Heart left ventricle (tissue), 16 donors: ENCODE results near the gene LAG3. TPM values are rescaled to one million over a fixed set of nuclear protein-coding genes. Genes with fewer than 3 reads are reported as not detected.

Experiments used
- ATAC-seq, 4 donors: fragments of 200-7000 bp; cut with Tn5 transposase; one replicate each; pipeline ENCODE4 v1.9.1; 2020 to 2022; ENCODE audit warnings: moderate library complexity in 4 of 4, mild to moderate bottlenecking in 3 of 4, moderate number of reproducible peaks in 1 of 4
- DNase-seq, 5 donors: peaks; one replicate each; pipeline ENCODE4 v3.0.0-alpha.2; 2020
- H3K27ac ChIP-seq, 12 donors: fragments of 200-600 bp; sonication (generic) in 4 of 12; one replicate each; pipeline versions ENCODE4 v1.5.0 to v1.8.0; 2016 to 2022; ENCODE audit warnings: mild to moderate bottlenecking in 2 of 12
- H3K27me3 ChIP-seq, 9 donors: fragments of 200-600 bp; sonication (generic) in 2 of 9; one replicate each; pipeline versions ENCODE4 v1.5.1 to v1.8.0; 2016 to 2022; ENCODE audit warnings: mild to moderate bottlenecking in 3 of 9
- H3K36me3 ChIP-seq, 9 donors: fragments of 200-600 bp; sonication (generic) in 2 of 9; one replicate each; pipeline versions ENCODE4 v1.5.0 to v1.8.0; 2018 to 2022; ENCODE audit warnings: mild to moderate bottlenecking in 2 of 9
- H3K4me1 ChIP-seq, 12 donors: fragments of 200-600 bp; sonication (generic) in 4 of 12; one replicate each; pipeline versions ENCODE4 v1.5.0 to v1.8.0; 2016 to 2022; ENCODE audit warnings: mild to moderate bottlenecking in 3 of 12
- H3K4me3 ChIP-seq, 12 donors: fragments of 200-600 bp; sonication (generic) in 4 of 12; one replicate each; pipeline versions ENCODE4 v1.5.0 to v1.8.0; 2017 to 2022; ENCODE audit warnings: mild to moderate bottlenecking in 9 of 12, moderate library complexity in 4 of 12
- H3K9me3 ChIP-seq, 12 donors: fragments of 200-600 bp; sonication (generic) in 4 of 12; one replicate each; pipeline versions ENCODE4 v1.5.0 to v1.8.0; 2016 to 2022; ENCODE audit warnings: mild to moderate bottlenecking in 1 of 12
- CTCF ChIP-seq, 12 donors: fragments of 200-600 bp; sonication (generic) in 4 of 12; IDR thresholded peaks; one replicate each; pipeline versions ENCODE4 v1.5.0 to v1.8.0; 2018 to 2022; ENCODE audit warnings: antibody characterized with exemption in 12 of 12, mild to moderate bottlenecking in 5 of 12
- POLR2A ChIP-seq, 2 donors: fragments of 450-650 bp; IDR thresholded peaks; one replicate each; pipeline ENCODE4 v1.6.1; 2017; ENCODE audit warnings: antibody characterized with exemption in 2 of 2, mild to moderate bottlenecking in 2 of 2, moderate library complexity in 2 of 2
- WGBS, 4 donors: extraction: QIAGEN DNeasy Blood & Tissue Kit in 2 of 4; methylation state at CpG; one replicate each; pipeline versions ENCODE4 v1.1.5 to v1.1.7; 2013 to 2018; 5-methylcytosine and 5-hydroxymethylcytosine counted together
- intact Hi-C, 10 donors: fragments of 100-400 bp; cut with DNase I; formaldehyde crosslinking; loops; one replicate each; pipeline versions ENCODE4 v1.11.1 to v1.14.2; 2022
- polyA plus RNA-seq, 2 donors: library from polyadenylated mRNA; stranded (reverse); fragments of 200-250 nt; gene quantifications; one replicate each; pipeline ENCODE4 v1.2.3, GENCODE V29; 2013
- total RNA-seq, 9 donors: library from RNA; depleted of rRNA in 2 of 9; stranded (reverse); fragments of >200 nt in 2 of 9; fragmentation: NEBNext Ultra II Directional in 3 of 9; extraction: Animal tissue kit (Norgen Biotek cat#: 25700) in 3 of 9; gene quantifications; one replicate each; pipeline versions ENCODE4 v1.1.0 to v1.2.4, GENCODE V29; 2016 to 2023
- donor health status: ischemic (EF 13 %, LVEDD 7.1; RV severe dilation, severe dysfunction).
- donor health status: healthy with polysubstance abuse.
- donor health status: DM: no; HTN: yes; CAD: no.
- donor health status: DM: no; HTN: no; CAD: no.
- donor health status: ischemic (EF 25% LVEDD 6.9; RV normal size, moderate dysfunction).
- donor health status: ischemic (EF 25% LVEDD 5.7; RV mildly dilated, moderate dysfunction).
- donor health status: healthy.
- donor health status: DM: yes; HTN: yes; CAD: no.
- donor health status: ischemic (EF 35%, LVEDD 5.7; RV mildly dilated, moderate dysfunction).
- donor health status: nonischemic (EF 11% LVEDD 7.7; RV severe dilation, severe dysfunction).
- donor health status: DM: yes; HTN: yes; CAD: no.
- donor health status: PGD.
- donor health status: ischemic (EF 29% LVEDD 5.4; RV normal size, mild dysfunction).
- donor health status: nonischemic (EF 23%, LVEDD 6.1; RV moderate dilation, normal function).

LAG3 gene
- total and polyA plus RNA-seq, 11 donors = 0.03 to 1.5 (median 0.34) TPM; not detected in 4

GRCh38 chr12:6771091-6771495, 1.2 kb upstream of the LAG3 start:
- Histone ChIP-seq H3K4me1 (peaks cover 0 to 65% (median 18%) of the 10 kb centered on the region in 12 donors), H3K27me3 (peaks cover 0 to 27% (median 0%) of the 10 kb centered on the region in 9 donors), H3K9me3 (no peaks in the 10 kb centered on the region), H3K4me3 (no peak overlapping the region), H3K27ac (peak overlapping the region in 4 of 12 donors; percentile 13 to 93 (median 39)), H3K36me3 (peaks cover 0 to 20% (median 6%) of the 10 kb centered on the region in 9 donors)
- 81 to 91% (median 84%) methylated on average over 4 of the region's 4 CpGs for WGBS, 4 donors
- intact Hi-C loops = loop anchor here in 2 of 10 donors (10.0 kb wide), 2 partner anchors 54 to 156 kb away; partner anchors contain the start of genes GPR162 (in 1 of the 2) and P3H3 (in 1 of the 2)
- ATAC-seq (peak in 2 of 4 donors; percentile 3 to 18), DNase-seq (no peak)
- TF ChIP-seq POLR2A (IDR thresholded peaks at IDR 0.05) = no peak
- no peak for TF ChIP-seq CTCF (IDR thresholded peaks at IDR 0.05)

- Histone ChIP-seq H3K36me3 (peaks cover 0 to 20% (median 6%) of the 10 kb centered on the region in 9 donors), H3K4me3 (peak overlapping the region in 1 of 12 donors; percentile 50), H3K9me3 (no peaks in the 10 kb centered on the region), H3K27ac (peak overlapping the region in 4 of 12 donors; percentile 13 to 93 (median 39)), H3K4me1 (peaks cover 0 to 65% (median 18%) of the 10 kb centered on the region in 12 donors), H3K27me3 (peaks cover 0 to 27% (median 0%) of the 10 kb centered on the region in 9 donors)
- DNase-seq (no peak), ATAC-seq (peak in 1 of 4 donors; percentile 15)
- intact Hi-C loops = loop anchor here in 2 of 10 donors (10.0 kb wide), 2 partner anchors 53 to 157 kb away; partner anchors contain the start of genes GPR162 (in 1 of the 2) and P3H3 (in 1 of the 2)
- TF ChIP-seq CTCF (IDR thresholded peaks at IDR 0.05) (no peak), POLR2A (IDR thresholded peaks at IDR 0.05) (no peak)
- WGBS, 4 donors = 82 to 87% (median 84%) methylated on average over 12 of the region's 12 CpGs
Measured at GRCh38 chr12:6771509-6772330, 600 bp upstream of the LAG3 start.

GRCh38 chr12:6772726-6773589, 638 bp downstream of the LAG3 start:
- Histone ChIP-seq H3K4me3 (peak overlapping the region in 6 of 12 donors; percentile 8 to 50 (median 25)), H3K4me1 (peaks cover 0 to 63% (median 18%) of the 10 kb centered on the region in 12 donors), H3K9me3 (no peaks in the 10 kb centered on the region), H3K36me3 (peaks cover 0 to 20% (median 6%) of the 10 kb centered on the region in 9 donors), H3K27ac (peak overlapping the region in 2 of 12 donors; percentile 60 to 93), H3K27me3 (peaks cover 0 to 31% (median 0%) of the 10 kb centered on the region in 9 donors)
- ATAC-seq (no peak), DNase-seq (no peak)
- WGBS, 4 donors = 72 to 79% (median 77%) methylated on average over 21 of the region's 21 CpGs
- intact Hi-C loops = loop anchor here in 2 of 10 donors (10.0 kb wide), 2 partner anchors 52 to 158 kb away; partner anchors contain the start of genes GPR162 (in 1 of the 2) and P3H3 (in 1 of the 2)
- TF ChIP-seq CTCF (IDR thresholded peaks at IDR 0.05) (no peak), POLR2A (IDR thresholded peaks at IDR 0.05) (no peak)
